ENCODE measurements around the gene CDYL.

CDYL gene

GRCh38 chr6:4788482-4788881 lies 12.3 kb downstream of the CDYL start:
- no peak for TF ChIP-seq CTCF (IDR thresholded peaks at IDR 0.05; ENCODE audit: low read depth, low read length, missing control alignments)
- no peak overlapping the region for H3K4me3 ChIP-seq (replicated peaks; ENCODE audit: low read depth, low read length)
- no peak for DNase-seq (ENCODE audit: extremely low read depth, low read depth)

- TF ChIP-seq CTCF (IDR thresholded peaks at IDR 0.05; ENCODE audit: low read depth, low read length, missing control alignments): no peak
- no peak for DNase-seq (ENCODE audit: extremely low read depth, low read depth)
- H3K4me3 ChIP-seq (replicated peaks; ENCODE audit: low read depth, low read length): no peak overlapping the region
Observed at GRCh38 chr6:4788953-4789584, 12.9 kb downstream of the CDYL start.

- DNase-seq (ENCODE audit: extremely low read depth, low read depth): no peak
- no peak overlapping the region for H3K4me3 ChIP-seq (replicated peaks; ENCODE audit: low read depth, low read length)
- peak; percentile 4 for TF ChIP-seq CTCF (IDR thresholded peaks at IDR 0.05; ENCODE audit: low read depth, low read length, missing control alignments)
Observed at GRCh38 chr6:4790158-4790899, 14.1 kb downstream of the CDYL start.

DNA sequence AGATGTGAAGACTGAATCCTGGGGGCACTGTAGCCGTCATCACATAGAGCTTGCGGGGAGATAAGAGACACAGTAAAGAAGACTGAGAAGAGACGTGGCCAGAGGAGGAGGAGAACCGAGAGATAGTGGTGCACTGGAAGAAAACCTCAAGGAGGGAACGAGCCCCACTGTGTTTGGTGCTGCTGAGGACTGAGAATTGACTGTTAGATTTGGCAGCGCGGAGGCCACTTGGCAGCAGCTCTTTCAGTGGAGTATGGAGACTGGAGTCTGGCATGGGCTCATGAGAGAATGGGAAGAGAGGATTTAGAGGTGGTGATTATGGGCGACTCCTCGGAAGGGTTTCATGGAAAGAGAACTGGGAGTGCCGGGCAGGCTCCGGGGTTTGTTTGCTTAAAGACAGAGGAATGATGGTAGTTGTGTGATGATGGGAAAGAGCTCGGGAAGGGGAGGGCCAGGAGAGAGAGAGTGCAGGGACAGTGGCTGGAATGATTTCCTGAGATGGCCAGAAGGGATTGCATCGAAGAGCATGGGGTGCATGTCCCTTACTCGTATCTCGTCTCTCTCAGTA lies 18.0 kb downstream of the CDYL start:
- no peak overlapping the region for H3K4me3 ChIP-seq (replicated peaks; ENCODE audit: low read depth, low read length)
- DNase-seq (ENCODE audit: extremely low read depth, low read depth): no peak
- no peak for TF ChIP-seq CTCF (IDR thresholded peaks at IDR 0.05; ENCODE audit: low read depth, low read length, missing control alignments)

- DNase-seq (ENCODE audit: extremely low read depth, low read depth): no peak
- TF ChIP-seq CTCF (IDR thresholded peaks at IDR 0.05; ENCODE audit: low read depth, low read length, missing control alignments): no peak
- no peak overlapping the region for H3K4me3 ChIP-seq (replicated peaks; ENCODE audit: low read depth, low read length)
Observed at GRCh38 chr6:4797587-4797986, 21.4 kb downstream of the CDYL start.

DNA sequence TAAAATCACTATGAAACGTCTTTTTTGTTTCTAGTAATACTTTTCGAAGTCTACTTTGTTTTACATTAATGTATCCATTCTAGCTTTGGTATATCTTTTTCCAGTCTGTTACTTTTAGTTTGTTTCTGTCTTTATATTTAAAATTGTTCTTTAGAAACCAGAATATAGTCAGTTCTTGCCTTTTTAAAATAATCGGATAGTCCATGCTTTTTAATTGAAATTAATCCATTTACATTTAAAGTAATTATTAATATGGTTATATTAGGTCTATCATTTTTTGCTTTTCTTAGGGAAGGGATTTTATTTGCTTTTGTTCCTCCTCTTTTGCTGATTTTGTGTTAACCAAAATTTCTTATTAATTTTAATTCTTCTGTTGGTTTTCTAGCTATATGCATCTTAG lies 23.7 kb downstream of the CDYL start:
- TF ChIP-seq CTCF (IDR thresholded peaks at IDR 0.05; ENCODE audit: low read depth, low read length, missing control alignments): no peak
- H3K4me3 ChIP-seq (replicated peaks; ENCODE audit: low read depth, low read length): no peak overlapping the region
- DNase-seq (ENCODE audit: extremely low read depth, low read depth): no peak
